Spinal cord (tissue), 10 donors: Measurements from ENCODE around the gene MAP1LC3A. TPM values are rescaled to one million over a fixed set of nuclear protein-coding genes. Genes with fewer than 3 reads are reported as not detected.
"Not testable (repeated sequence)": the region's sequence is repeated elsewhere in the genome, so short reads cannot be mapped to it uniquely, and the experiment has no call there.

Experiments used
- DNase-seq, 6 donors: peaks; one replicate each; pipeline versions ENCODE4 v3.0.0 to v3.0.0-alpha.2; 2013 to 2015; ENCODE audit warnings: low spot score in 6 of 6, low read depth in 4 of 6
- H3K27ac ChIP-seq: one replicate; pipeline ENCODE4 v1.5.1; 2013; ENCODE audit warnings: low read depth, low read length, control low read depth
- H3K27me3 ChIP-seq: one replicate; pipeline ENCODE4 v1.6.1; 2013; ENCODE audit warnings: low read length; ENCODE audit not compliant: control insufficient read depth, insufficient read depth
- H3K36me3 ChIP-seq: one replicate; pipeline ENCODE4 v1.6.1; 2013; ENCODE audit warnings: low read length; ENCODE audit not compliant: control insufficient read depth, insufficient read depth
- H3K4me1 ChIP-seq: one replicate; pipeline ENCODE4 v1.6.1; 2013; ENCODE audit warnings: low read length; ENCODE audit not compliant: control insufficient read depth, insufficient read depth
- H3K4me3 ChIP-seq: one replicate; pipeline ENCODE4 v1.5.1; 2013; ENCODE audit warnings: low read depth, low read length, control low read depth
- H3K9me3 ChIP-seq: one replicate; pipeline ENCODE4 v1.6.1; 2013; ENCODE audit warnings: low read length; ENCODE audit not compliant: control insufficient read depth, insufficient read depth
- WGBS: methylation state at CpG from one replicate; pipeline ENCODE4 v1.1.5; 2013; ENCODE audit warnings: missing lambda C conversion rate; ENCODE audit not compliant: insufficient coverage; 5-methylcytosine and 5-hydroxymethylcytosine counted together
- polyA plus RNA-seq, 2 donors: library from polyadenylated mRNA; unstranded; fragments of 120-200 nt; gene quantifications; one replicate each; pipeline ENCODE4 v1.2.1, GENCODE V29; 2013; ENCODE audit not compliant: insufficient read length in 2 of 2
- total RNA-seq, 2 donors: library from RNA; depleted of rRNA in 1 of 2; stranded (reverse); fragments of 120-200 nt in 1 of 2; fragments of >200 nt in 1 of 2; gene quantifications; one replicate each; pipeline versions ENCODE4 v1.2.3 to v1.2.4, GENCODE V29; 2013 to 2014
- donor health status: healthy.

Gene MAP1LC3A
- total and polyA plus RNA-seq, 4 donors, result 61.6 to 307 (median 219) TPM

GRCh38 chr20:34516247-34517113, 42.0 kb upstream of the MAP1LC3A start, which contains the start of gene DYNLRB1:
DYNLRB1 (plus strand) TSS chr20:34516422; CDS start chr20:34516459, 37 bp downstream.
- peaks cover 13% of the 10 kb centered on the region for H3K4me1 ChIP-seq
- H3K4me3 ChIP-seq, result peak within 1 kb of the TSS; percentile 88
- peak within 1 kb of the TSS; percentile 92 for H3K27ac ChIP-seq
- H3K36me3 ChIP-seq, result peaks cover 9% of the 10 kb centered on the region
- DNase-seq, result peak; percentile 95 to 99 (median 98)
- no peaks in the 10 kb centered on the region for H3K9me3 ChIP-seq
- under 1% methylated on average over 53 of the region's 59 CpGs for WGBS
- H3K27me3 ChIP-seq, result no peaks in the 10 kb centered on the region

GRCh38 chr20:34517114-34517505, 41.4 kb upstream of the MAP1LC3A start:
- peaks cover 13% of the 10 kb centered on the region for H3K36me3 ChIP-seq
- H3K4me3 ChIP-seq, result peak overlapping the region; percentile 88
- H3K9me3 ChIP-seq, result no peaks in the 10 kb centered on the region
- peak overlapping the region; percentile 92 for H3K27ac ChIP-seq
- H3K4me1 ChIP-seq, result peaks cover 13% of the 10 kb centered on the region
- DNase-seq, result no peak
- H3K27me3 ChIP-seq, result no peaks in the 10 kb centered on the region
- WGBS, result no CpG with 5 or more reads among the region's 3 CpGs

- peaks cover 20% of the 10 kb centered on the region for H3K36me3 ChIP-seq
- not testable (repeated sequence) for DNase-seq, H3K27me3 ChIP-seq, H3K4me3 ChIP-seq, H3K9me3 ChIP-seq, H3K27ac ChIP-seq
- WGBS, result 97% methylated on average over 4 of the region's 7 CpGs
- peaks cover 26% of the 10 kb centered on the region for H3K4me1 ChIP-seq
Measured at GRCh38 chr20:34518863-34519262, 39.7 kb upstream of the MAP1LC3A start.

- Histone ChIP-seq H3K36me3 (peaks cover 16% of the 10 kb centered on the region), H3K4me1 (peaks cover 30% of the 10 kb centered on the region)
- WGBS, result 91% methylated on average over 4 of the region's 10 CpGs
- not testable (repeated sequence) for H3K27me3 ChIP-seq, DNase-seq, H3K9me3 ChIP-seq, H3K4me3 ChIP-seq, H3K27ac ChIP-seq
Measured at GRCh38 chr20:34519841-34520240, 38.7 kb upstream of the MAP1LC3A start.

- DNase-seq, result peak in 1 of 6 donors; percentile 27
- peak overlapping the region; percentile 78 for H3K27ac ChIP-seq
- peaks cover 41% of the 10 kb centered on the region for H3K36me3 ChIP-seq
- H3K27me3 ChIP-seq, result no peaks in the 10 kb centered on the region
- H3K4me1 ChIP-seq, result peaks cover 31% of the 10 kb centered on the region
- H3K4me3 ChIP-seq, result no peak overlapping the region
- no peaks in the 10 kb centered on the region for H3K9me3 ChIP-seq
- WGBS, result 48% methylated on average over 14 of the region's 17 CpGs
Measured at GRCh38 chr20:34522969-34523871, 35.3 kb upstream of the MAP1LC3A start.

GRCh38 chr20:34524426-34524825, 34.1 kb upstream of the MAP1LC3A start:
- H3K4me1 ChIP-seq, result peaks cover 35% of the 10 kb centered on the region
- peaks cover 53% of the 10 kb centered on the region for H3K36me3 ChIP-seq
- H3K27me3 ChIP-seq, result no peaks in the 10 kb centered on the region
- H3K4me3 ChIP-seq, result no peak overlapping the region
- no peak for DNase-seq
- WGBS, result 91% methylated on average over 10 of the region's 11 CpGs
- no peaks in the 10 kb centered on the region for H3K9me3 ChIP-seq
- H3K27ac ChIP-seq, result peak overlapping the region; percentile 78

- H3K36me3 ChIP-seq, result peaks cover 57% of the 10 kb centered on the region
- no peak for DNase-seq
- no peaks in the 10 kb centered on the region for H3K9me3 ChIP-seq
- 85% methylated on average over 6 of the region's 7 CpGs for WGBS
- peak overlapping the region; percentile 91 for H3K27ac ChIP-seq
- peaks cover 41% of the 10 kb centered on the region for H3K4me1 ChIP-seq
- no peak overlapping the region for H3K4me3 ChIP-seq
- no peaks in the 10 kb centered on the region for H3K27me3 ChIP-seq
Measured at GRCh38 chr20:34525342-34525708, 33.2 kb upstream of the MAP1LC3A start.

GRCh38 chr20:34525709-34526416, 32.7 kb upstream of the MAP1LC3A start:
- Histone ChIP-seq H3K27me3 (no peaks in the 10 kb centered on the region), H3K4me3 (no peak overlapping the region), H3K36me3 (peaks cover 59% of the 10 kb centered on the region), H3K4me1 (peaks cover 41% of the 10 kb centered on the region), H3K27ac (peak overlapping the region; percentile 91), H3K9me3 (no peaks in the 10 kb centered on the region)
- peak in 1 of 6 donors; percentile 6 for DNase-seq
- 57% methylated on average over 11 of the region's 14 CpGs for WGBS

- DNase-seq, result no peak
- Histone ChIP-seq H3K9me3 (no peaks in the 10 kb centered on the region), H3K4me3 (no peak overlapping the region), H3K36me3 (peaks cover 61% of the 10 kb centered on the region), H3K27ac (peak overlapping the region; percentile 91), H3K27me3 (no peaks in the 10 kb centered on the region), H3K4me1 (peaks cover 41% of the 10 kb centered on the region)
- WGBS, result 100% methylated on average over 1 of the region's 5 CpGs
Measured at GRCh38 chr20:34526466-34526865, 32.1 kb upstream of the MAP1LC3A start.
